Common myeloid progenitor, CD34-positive (primary cell): ENCODE results near the gene ETFDH.

ENCODE experiments used
- CTCF ChIA-PET: fragments of 350-600 bp; sonication (Branson Sonifier 250); formaldehyde crosslinking; loops from one replicate; lab custom pipeline; 2021; ENCODE audit warnings: antibody characterized with exemption; lab: Charles Lee
- POLR2A ChIA-PET: fragments of 350-600 bp; sonication (Branson Sonifier 250); formaldehyde crosslinking; loops from one replicate; lab custom pipeline; 2021; ENCODE audit warnings: antibody characterized with exemption; lab: Charles Lee
- DNase-seq, 3 donors: peaks; one replicate each; pipeline versions ENCODE4 v3.0.0 to v3.0.0-alpha.2; 2013
- H3K27ac ChIP-seq, 2 experiments: 1 replicate in 1 of 2; 2 replicates in 1 of 2; pipeline ENCODE4 v1.7.0; 2013; ENCODE audit warnings: inconsistent platforms in 2 of 2, low read length in 2 of 2, mild to moderate bottlenecking in 2 of 2, low read depth in 1 of 2, moderate library complexity in 1 of 2; ENCODE audit not compliant: severe bottlenecking in 2 of 2, insufficient read depth in 1 of 2, poor library complexity in 1 of 2
- H3K27me3 ChIP-seq, 5 experiments: replicated peaks in 2 of 5; 1 replicate in 3 of 5; 2 replicates in 2 of 5; pipeline versions ENCODE4 v1.6.1 to v1.7.0; 2013; ENCODE audit warnings: low read length in 4 of 5, mild to moderate bottlenecking in 2 of 5, moderate library complexity in 2 of 5, inconsistent platforms in 1 of 5; ENCODE audit not compliant: insufficient read depth in 5 of 5, control insufficient read depth in 4 of 5
- H3K36me3 ChIP-seq, 4 experiments: 1 replicate in 2 of 4; 2 replicates in 2 of 4; pipeline versions ENCODE4 v1.6.1 to v1.7.0; 2013; ENCODE audit warnings: low read length in 3 of 4, control low read depth in 1 of 4, mild to moderate bottlenecking in 1 of 4; ENCODE audit not compliant: control insufficient read depth in 4 of 4, insufficient read depth in 4 of 4
- H3K4me1 ChIP-seq, 4 experiments: 1 replicate in 3 of 4; 2 replicates in 1 of 4; pipeline versions ENCODE4 v1.6.1 to v1.7.1; 2013; ENCODE audit warnings: low read length in 3 of 4, mild to moderate bottlenecking in 3 of 4, control low read depth in 1 of 4, inconsistent platforms in 1 of 4, moderate library complexity in 1 of 4; ENCODE audit not compliant: control insufficient read depth in 4 of 4, insufficient read depth in 4 of 4; ENCODE audit errors: control extremely low read depth in 1 of 4
- H3K4me3 ChIP-seq, 7 experiments: 1 replicate in 4 of 7; 2 replicates in 3 of 7; pipeline versions ENCODE4 v1.5.1 to v1.7.0; 2013; ENCODE audit warnings: mild to moderate bottlenecking in 7 of 7, low read length in 6 of 7, moderate library complexity in 6 of 7, inconsistent platforms in 2 of 7, low read depth in 2 of 7, control low read depth in 1 of 7; ENCODE audit not compliant: insufficient read depth in 4 of 7, control insufficient read depth in 1 of 7; ENCODE audit errors: extremely low read depth in 1 of 7
- H3K9me3 ChIP-seq, 5 experiments: 1 replicate in 4 of 5; 2 replicates in 1 of 5; pipeline versions ENCODE4 v1.6.1 to v1.7.1; 2013; ENCODE audit warnings: low read length in 4 of 5, mild to moderate bottlenecking in 2 of 5, inconsistent platforms in 1 of 5, low read depth in 1 of 5, moderate library complexity in 1 of 5; ENCODE audit not compliant: control insufficient read depth in 4 of 5, insufficient read depth in 2 of 5; ENCODE audit errors: control extremely low read depth in 1 of 5
- WGBS: methylation state at CpG from one replicate; pipeline ENCODE4 v1.1.5; 2013; ENCODE audit not compliant: insufficient coverage; 5-methylcytosine and 5-hydroxymethylcytosine counted together

Gene ETFDH

GRCh38 chr4:158758142-158758541, 86.0 kb downstream of the ETFDH start:
- Histone ChIP-seq H3K36me3 (no peaks in the 10 kb centered on the region), H3K4me1 (no peaks in the 10 kb centered on the region), H3K27ac (no peak overlapping the region), H3K4me3 (no peak overlapping the region), H3K27me3 (no peaks in the 10 kb centered on the region), H3K9me3 (peaks cover 0 to 4% (median 0%) of the 10 kb centered on the region in 5 experiments)
- 50% methylated on average over 2 of the region's 4 CpGs for WGBS
- ChIA-PET POLR2A (no interaction called here), CTCF (no interaction called here)
- DNase-seq, result no peak

- Histone ChIP-seq H3K4me3 (no peak overlapping the region), H3K27me3 (no peaks in the 10 kb centered on the region), H3K9me3 (peaks cover 0 to 4% (median 0%) of the 10 kb centered on the region in 5 experiments), H3K36me3 (no peaks in the 10 kb centered on the region), H3K27ac (no peak overlapping the region), H3K4me1 (no peaks in the 10 kb centered on the region)
- 95% methylated on average over 4 of the region's 4 CpGs for WGBS
- CTCF ChIA-PET, result no interaction called here
- POLR2A ChIA-PET, result no interaction called here
- no peak for DNase-seq
Measured at GRCh38 chr4:158758703-158759102, 86.6 kb downstream of the ETFDH start.
